NCI-H2081 (cell line): Measurements from ENCODE around the gene TRIM67.
"Not testable (repeated sequence)": the region's sequence is repeated elsewhere in the genome, so short reads cannot be mapped to it uniquely, and the experiment has no call there.

Experiments used
- DNase-seq, 2 experiments: peaks; one replicate each; lab custom pipeline; 2025; lab: John Stamatoyannopoulos, UW

The TRIM67 gene

GRCh38 chr1:231161667-231162296 is at the start of gene TRIM67:
Gene TRIM67, plus strand, starts transcription at chr1:231162058. Its CDS starts 912 bp downstream, at chr1:231162970.
- DNase-seq, result peak; percentile 43 to 68

DNA sequence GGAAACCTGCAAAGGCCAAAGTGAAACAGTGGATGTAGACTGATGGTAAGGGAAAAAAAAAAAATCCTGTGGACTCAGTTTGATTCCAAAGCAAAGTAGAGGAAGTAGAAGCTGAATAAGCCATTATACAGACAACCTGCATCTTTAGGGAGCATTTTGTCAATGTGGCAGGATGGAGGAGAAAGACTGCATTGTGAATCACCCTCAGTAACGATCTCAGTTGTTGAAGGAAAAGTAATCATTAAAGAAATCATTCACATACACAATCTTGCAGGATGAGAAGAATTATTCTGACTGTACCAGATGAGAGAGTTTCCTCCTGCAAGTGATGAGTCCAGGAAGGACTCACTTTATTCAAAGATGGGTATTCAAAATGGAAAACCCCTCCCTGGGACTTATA is 45.1 kb upstream of the TRIM67 start:
- no peak for DNase-seq

DNA sequence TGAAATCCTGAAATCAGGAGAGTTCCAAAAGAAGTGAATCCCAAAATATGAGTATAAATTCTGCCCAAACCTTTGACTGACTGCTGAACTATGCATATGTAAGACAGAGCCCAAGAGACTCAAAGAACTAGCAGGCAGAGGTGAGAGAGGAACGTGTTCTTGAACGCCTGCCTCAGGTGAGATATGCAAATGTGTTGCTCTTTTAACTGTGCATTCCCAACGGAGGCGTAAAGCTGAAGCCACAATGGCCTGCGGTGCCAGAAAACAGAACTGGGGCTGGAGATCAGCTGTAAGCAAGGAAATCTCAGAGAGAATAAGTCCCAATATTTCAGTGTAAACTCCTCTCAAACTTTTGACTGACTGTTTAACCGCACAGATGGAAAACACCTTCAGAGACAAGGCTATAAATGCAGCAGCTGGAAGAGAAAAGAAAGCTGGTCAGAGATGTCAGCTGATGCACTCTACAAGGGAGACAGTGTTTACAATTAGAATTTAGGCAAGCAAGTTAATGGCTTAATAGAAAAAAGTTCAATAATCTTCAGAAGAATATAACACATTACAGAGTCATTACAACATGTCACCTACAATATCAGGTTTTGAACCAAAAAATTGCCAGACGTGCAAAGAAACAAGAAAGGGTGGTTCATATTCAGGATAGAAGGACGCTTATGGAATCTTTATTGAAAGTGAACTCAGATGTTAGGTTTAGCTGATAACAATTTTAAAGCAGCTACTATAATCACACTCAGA is 43.0 kb upstream of the TRIM67 start:
- DNase-seq, result no peak

GRCh38 chr1:231121533-231121932 is 40.3 kb upstream of the TRIM67 start:
- DNase-seq, result no peak

DNA sequence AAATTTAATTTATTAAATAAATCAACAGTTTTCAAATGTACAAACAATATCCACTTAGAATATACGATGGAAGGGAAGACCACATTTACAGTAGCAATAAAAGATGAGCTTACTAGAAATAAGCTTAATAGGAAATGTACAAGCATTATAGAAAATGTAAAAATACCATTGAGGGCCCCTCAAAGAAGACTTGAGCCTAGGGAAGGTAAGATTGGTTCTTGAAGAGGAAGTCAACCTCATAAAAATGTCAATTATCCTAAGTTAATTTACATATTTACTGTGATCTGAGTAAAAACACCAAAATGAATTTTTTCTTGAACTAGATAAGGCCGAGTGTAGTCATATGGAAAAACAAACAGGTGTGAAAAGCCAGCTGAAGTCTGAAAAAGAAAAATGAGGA is 39.7 kb upstream of the TRIM67 start:
- DNase-seq, result no peak

- no peak for DNase-seq
Measured at GRCh38 chr1:231124746-231125145, 37.1 kb upstream of the TRIM67 start.

GRCh38 chr1:231125972-231126580 is 35.8 kb upstream of the TRIM67 start:
- no peak for DNase-seq

DNA sequence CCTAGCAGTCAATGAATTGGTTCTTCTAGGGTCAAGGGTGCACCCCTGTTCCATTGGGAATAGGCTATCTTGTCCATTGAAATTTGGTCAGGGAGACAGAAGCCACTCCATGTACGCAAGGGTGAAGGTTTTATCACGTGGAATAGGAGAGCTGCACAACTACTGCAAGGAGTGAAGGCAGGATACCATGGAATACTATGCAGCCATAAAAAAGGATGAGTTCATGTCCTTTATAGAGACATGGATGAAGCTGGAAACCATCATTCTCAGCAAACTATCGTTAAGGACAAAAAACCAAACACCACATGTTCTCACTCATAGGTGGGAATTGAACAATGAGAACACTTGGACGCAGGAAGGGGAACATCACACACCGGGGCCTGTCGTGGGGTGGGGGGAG is 34.8 kb upstream of the TRIM67 start:
- not testable (repeated sequence) for DNase-seq

- not testable (repeated sequence) for DNase-seq
Measured at GRCh38 chr1:231128471-231128870, 33.4 kb upstream of the TRIM67 start.

GRCh38 chr1:231130544-231130943 is 31.3 kb upstream of the TRIM67 start:
- DNase-seq, result no peak

DNA sequence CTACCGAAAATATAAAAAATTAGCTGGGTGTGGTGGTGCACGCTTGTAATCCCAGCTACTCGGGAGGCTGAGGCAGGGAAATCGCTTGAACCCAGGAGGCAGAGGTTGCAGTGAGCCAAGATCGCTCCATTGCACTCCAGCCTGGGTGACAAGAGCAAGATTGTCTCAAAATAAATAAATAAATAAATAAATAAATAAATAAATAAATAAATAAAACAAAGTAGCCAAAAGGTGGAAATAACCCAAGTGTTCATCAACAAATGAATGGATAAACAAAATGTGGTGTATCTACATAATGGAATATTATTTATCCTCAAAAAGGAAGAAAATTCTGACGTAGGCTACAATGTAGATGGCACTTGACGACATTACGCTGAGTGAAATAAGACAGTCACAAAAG is 29.3 kb upstream of the TRIM67 start:
- DNase-seq, result not testable (repeated sequence)

DNA sequence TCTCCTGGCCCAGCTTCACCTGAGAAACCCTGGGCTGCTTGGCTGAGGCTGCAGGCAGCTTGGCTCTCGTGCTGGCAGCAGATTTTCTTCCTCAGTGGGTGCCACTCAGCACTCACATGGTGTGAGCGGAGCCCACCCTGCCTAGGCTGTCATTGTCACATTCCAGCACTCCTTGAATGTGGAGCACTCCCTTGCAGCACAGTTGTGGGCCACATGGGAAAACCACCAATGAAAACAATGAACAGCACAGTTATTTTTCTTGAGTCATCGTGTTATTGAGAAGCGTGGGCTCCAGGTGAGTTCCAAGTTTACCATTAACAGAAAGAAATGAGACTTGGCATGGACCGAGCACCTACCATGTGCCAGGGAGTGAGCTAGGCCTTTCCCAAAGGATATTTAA is 27.2 kb upstream of the TRIM67 start:
- no peak for DNase-seq

DNA sequence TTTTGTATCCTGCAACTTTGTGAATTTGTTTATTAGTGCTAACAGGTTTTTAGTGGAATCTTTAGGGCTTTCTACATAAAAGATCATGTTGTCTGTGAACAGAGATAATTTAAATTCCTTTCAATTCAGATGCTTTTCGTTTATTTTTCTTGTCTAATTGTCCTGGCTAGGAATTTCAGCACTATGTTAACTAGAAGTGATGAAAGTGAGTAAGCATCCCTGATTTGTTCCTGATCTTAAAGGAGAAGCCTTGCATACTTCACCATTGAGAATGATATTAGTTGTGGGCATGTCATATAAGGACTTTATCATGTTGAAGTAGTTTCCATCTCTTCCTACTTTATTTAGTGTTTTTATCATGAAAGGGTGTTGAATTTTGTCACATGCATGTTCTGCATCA is 23.6 kb upstream of the TRIM67 start:
- DNase-seq, result no peak

DNA sequence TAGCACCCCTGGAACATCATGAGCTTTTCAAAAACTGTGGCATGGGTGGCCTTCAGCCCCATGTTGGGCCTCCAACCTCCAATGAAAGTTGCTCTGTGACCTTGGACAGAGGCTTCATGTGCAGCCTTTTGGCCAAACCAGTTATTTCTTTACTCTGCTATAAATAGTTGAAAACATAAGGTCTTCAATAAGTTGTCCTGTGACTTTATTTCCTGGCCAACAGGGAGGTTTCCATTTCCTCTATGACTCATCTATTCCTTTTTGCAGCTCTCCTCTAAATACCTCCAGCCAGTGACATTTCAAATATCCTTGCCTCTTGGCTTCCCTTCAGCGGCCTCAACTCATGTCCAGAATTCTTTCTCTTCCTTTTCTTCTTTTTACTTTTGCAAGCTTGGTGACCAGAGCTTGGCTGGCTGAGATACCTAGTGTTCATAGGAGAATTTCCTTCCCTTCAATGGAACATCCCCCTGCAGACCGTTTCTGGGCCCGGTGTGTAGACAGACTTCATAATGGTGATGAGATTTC is 22.7 kb upstream of the TRIM67 start:
- no peak for DNase-seq

DNA sequence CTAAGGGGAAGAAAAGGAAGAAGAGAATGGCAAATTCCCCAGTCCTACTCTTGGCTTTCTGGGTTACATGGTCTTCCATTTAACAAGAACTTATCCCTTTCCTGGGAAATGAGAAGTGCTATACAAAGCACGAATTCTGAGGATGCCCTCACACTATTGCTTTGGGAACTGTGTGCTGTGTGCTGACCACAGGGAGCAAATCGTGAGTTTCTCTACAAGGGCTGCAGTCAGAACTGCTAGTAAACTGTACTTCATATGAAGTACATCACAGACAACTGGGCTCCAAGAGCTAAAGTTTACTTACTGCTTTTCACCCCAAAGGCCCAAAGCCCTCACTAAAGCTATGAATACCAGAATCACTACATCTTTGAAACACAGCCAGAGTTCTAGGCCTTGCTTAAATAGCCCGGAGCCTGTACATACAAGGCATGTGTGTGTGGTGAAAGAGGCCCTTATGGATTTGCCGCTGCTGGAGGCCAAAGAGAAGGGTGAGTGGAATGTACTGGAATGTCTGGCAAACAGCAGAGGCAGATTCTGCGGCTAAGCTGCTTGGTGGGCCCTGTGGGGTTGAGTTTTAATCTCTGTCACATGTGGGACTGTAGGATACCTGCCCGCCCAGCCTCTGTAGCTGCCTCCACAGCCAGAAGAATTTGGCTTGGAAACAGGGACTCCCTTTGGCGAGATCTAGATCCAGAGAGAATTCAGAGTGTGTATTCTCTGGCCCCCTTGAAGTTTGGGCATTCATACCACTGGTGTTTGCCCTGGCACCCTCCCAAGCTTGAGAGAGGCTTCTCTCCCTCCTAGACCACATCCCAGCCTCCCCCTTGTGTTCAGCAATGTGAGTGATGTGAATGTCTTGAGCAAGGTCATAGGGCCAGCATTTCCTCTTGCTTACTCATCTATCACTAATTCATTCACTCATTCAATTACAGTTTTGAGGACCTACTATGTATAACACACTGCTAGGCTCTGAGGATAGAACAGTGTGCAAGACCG is 21.9 kb upstream of the TRIM67 start:
- DNase-seq, result no peak

DNA sequence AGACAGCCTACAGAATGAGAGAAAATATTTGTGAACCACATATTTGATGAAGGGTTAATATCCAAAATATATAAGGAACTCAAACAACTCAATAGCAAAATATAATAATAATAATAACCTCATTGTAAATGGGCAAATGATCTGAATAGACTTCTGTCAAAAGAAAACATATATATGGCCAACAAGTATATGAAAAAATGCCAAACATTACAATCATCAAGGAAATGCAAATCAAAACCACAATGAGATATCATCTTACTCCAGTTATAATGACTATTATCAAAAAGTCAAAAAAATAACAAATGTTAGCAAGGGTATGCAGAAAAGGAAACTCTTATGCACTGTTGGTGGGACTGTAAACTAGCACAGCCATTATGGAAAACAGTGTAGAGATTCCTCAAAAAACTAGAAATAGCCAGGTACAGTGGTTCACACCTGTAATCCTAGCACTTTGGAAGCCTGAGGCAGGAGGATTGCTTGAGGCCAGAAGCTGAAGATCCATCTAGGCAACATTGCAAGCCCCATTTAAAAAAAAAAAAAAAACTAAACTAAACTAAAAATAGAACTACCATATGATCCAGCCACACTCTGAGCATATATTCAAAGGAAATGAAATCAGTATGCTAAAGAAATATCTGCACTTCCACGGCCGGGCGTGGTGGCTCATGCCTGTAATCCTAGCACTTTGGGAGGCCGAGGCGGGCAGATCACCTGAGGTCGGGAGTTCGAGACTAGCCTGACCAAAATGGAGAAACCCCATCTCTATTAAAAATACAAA is 17.3 kb upstream of the TRIM67 start:
- no peak for DNase-seq

DNA sequence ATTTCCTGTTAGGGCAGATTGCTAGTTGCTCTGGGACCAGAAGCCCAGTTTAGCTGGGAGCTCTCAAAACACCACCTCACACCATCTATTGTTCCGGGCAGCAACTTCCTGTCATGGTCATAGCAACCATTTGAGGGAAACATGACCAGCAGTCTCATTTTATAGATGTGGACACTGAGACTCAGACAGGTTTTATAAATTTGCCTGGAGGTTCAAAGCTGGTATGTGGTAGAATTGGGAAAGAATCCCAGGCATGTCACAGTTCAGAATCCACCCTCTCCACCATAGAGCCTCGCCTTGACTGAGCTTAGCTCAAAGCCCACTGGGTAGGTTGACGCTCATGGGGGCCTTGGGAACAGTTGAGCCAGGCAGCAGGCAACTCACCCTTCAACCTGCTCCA is 14.0 kb upstream of the TRIM67 start:
- no peak for DNase-seq

GRCh38 chr1:231151811-231152210 is 10.0 kb upstream of the TRIM67 start:
- no peak for DNase-seq

- DNase-seq, result no peak
Measured at GRCh38 chr1:231153726-231154125, 8.1 kb upstream of the TRIM67 start.

- DNase-seq, result no peak
Measured at GRCh38 chr1:231155808-231156207, 6.0 kb upstream of the TRIM67 start.

DNA sequence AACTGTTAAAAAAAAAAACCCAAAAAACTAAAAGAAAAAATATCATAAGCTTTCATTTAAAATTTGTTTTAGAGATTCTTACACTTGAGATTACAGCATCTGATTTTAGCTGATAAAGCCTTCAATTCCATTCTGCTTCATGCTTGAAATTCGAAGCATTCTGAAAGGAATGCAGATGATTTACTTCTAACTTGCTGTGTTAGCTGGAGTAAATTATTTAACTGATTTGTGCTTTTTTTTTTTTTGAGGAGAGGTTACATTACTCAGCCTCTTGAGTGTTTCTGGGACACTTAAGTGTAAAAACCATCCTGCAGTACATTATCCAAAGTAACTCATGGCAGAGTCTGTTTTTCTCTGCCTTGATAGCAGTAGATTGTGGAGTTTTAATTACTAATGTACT is 4.5 kb upstream of the TRIM67 start:
- no peak for DNase-seq
